Measurements from ENCODE around the gene GPC5.

DNA sequence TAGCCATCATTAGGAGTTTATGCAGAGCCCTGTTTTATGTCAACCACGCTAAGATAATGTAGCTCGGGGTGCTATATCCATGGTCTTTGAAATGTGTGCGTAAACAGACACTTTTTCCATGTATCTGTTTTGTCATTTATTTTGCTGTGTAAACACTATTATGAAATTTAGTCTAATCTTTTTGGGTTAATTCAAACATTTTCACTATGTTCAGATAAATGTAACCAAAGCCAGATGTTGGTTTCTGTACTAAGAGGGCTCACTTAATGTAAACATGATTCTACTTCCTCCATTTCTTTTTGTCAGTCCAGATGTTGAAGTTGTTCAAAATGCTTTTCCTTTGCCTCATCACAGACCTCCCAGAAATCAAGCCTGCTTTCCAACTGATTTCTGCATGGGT lies 1328.7 kb downstream of the GPC5 start:
- no peak for TF ChIP-seq TAF1 (IDR thresholded peaks at IDR 0.05; ENCODE audit: low read depth)
- no peak for TF ChIP-seq CREB1 (IDR thresholded peaks at IDR 0.05; ENCODE audit: low read depth)
